HEK293 (cell line): Measurements from ENCODE around the gene ABHD16B.

Experiments used
- SP2 ChIP-seq: fragments of 450-650 bp; formaldehyde crosslinking; IDR thresholded peaks from 2 replicates; pipeline ENCODE4 v1.5.1; 2016; ENCODE audit warnings: missing biosample characterization, missing genetic modification characterization
- TCF7L2 ChIP-seq: IDR thresholded peaks from 2 replicates; pipeline ENCODE4 v1.6.1; 2011; ENCODE audit warnings: low read depth, mild to moderate bottlenecking, inconsistent platforms, low read length, moderate library complexity, borderline replicate concordance
- YY1 ChIP-seq: fragments of 450-650 bp; formaldehyde crosslinking; IDR thresholded peaks from 2 replicates; pipeline ENCODE4 v1.5.1; 2018; ENCODE audit warnings: missing biosample characterization, missing genetic modification characterization
- ZBTB17 ChIP-seq: fragments of 450-650 bp; formaldehyde crosslinking; IDR thresholded peaks from 2 replicates; pipeline ENCODE4 v1.5.1; 2016; ENCODE audit warnings: missing biosample characterization, missing genetic modification characterization
- ZNF433 ChIP-seq: fragments of 450-650 bp; formaldehyde crosslinking; IDR thresholded peaks from 2 replicates; pipeline ENCODE4 v1.5.1; 2016; ENCODE audit warnings: missing biosample characterization, missing genetic modification characterization, low read depth
- ZNF521 ChIP-seq: fragments of 450-650 bp; formaldehyde crosslinking; IDR thresholded peaks from 2 replicates; pipeline ENCODE4 v1.5.1; 2017; ENCODE audit warnings: missing biosample characterization, mild to moderate bottlenecking, missing genetic modification characterization
- TF ChIP-seq, protein P1 (sequence below): fragments of 450-650 bp; formaldehyde crosslinking; IDR thresholded peaks from 2 replicates; pipeline ENCODE4 v1.5.1; 2016; ENCODE audit warnings: missing biosample characterization, missing genetic modification characterization
- TF ChIP-seq, protein P2 (sequence below): fragments of 450-650 bp; formaldehyde crosslinking; IDR thresholded peaks from 2 replicates; pipeline ENCODE4 v1.5.1; 2016; ENCODE audit warnings: missing biosample characterization, missing genetic modification characterization

DNA sequence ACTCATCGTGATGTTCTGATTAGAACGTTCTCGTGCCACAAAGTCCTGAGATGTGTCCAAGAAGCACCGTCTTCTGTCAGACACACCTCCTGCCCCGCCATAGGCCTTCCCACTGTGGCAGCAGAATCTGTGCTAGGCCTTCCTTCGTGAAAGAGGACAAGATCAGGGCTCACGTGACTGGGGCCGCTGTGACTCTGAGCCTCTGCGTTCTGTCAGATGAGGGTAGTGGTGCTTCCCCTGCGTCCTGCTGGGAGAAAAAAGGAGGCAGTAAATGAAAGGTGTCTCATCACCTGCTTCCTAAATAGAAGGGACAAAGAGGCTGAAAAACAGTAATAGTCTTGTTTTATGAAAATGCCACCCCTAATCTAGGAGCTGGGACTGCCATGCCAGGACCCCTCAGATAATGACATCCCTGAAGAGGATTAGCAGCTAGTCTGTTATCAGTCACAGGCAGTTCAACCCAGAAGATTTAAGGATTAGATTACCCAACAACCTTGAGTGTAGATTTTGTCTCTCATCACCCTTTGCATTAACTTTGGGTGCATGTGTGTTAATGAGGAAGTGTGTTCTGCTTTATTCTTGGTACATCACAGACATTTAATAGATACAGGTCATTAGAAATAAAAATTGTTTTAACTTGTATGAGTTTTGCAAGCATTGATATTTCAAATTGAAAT is 37.7 kb downstream of the ABHD16B start:
- TF ChIP-seq, protein P1, sequence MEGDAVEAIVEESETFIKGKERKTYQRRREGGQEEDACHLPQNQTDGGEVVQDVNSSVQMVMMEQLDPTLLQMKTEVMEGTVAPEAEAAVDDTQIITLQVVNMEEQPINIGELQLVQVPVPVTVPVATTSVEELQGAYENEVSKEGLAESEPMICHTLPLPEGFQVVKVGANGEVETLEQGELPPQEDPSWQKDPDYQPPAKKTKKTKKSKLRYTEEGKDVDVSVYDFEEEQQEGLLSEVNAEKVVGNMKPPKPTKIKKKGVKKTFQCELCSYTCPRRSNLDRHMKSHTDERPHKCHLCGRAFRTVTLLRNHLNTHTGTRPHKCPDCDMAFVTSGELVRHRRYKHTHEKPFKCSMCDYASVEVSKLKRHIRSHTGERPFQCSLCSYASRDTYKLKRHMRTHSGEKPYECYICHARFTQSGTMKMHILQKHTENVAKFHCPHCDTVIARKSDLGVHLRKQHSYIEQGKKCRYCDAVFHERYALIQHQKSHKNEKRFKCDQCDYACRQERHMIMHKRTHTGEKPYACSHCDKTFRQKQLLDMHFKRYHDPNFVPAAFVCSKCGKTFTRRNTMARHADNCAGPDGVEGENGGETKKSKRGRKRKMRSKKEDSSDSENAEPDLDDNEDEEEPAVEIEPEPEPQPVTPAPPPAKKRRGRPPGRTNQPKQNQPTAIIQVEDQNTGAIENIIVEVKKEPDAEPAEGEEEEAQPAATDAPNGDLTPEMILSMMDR (tag by site-specific recombination) = no peak
- no peak for TF ChIP-seq ZNF433
- peak; percentile 78 for TF ChIP-seq ZBTB17
- TF ChIP-seq YY1 = no peak
- TF ChIP-seq ZNF521 (tag by site-specific recombination) = no peak
- TF ChIP-seq, protein P2, sequence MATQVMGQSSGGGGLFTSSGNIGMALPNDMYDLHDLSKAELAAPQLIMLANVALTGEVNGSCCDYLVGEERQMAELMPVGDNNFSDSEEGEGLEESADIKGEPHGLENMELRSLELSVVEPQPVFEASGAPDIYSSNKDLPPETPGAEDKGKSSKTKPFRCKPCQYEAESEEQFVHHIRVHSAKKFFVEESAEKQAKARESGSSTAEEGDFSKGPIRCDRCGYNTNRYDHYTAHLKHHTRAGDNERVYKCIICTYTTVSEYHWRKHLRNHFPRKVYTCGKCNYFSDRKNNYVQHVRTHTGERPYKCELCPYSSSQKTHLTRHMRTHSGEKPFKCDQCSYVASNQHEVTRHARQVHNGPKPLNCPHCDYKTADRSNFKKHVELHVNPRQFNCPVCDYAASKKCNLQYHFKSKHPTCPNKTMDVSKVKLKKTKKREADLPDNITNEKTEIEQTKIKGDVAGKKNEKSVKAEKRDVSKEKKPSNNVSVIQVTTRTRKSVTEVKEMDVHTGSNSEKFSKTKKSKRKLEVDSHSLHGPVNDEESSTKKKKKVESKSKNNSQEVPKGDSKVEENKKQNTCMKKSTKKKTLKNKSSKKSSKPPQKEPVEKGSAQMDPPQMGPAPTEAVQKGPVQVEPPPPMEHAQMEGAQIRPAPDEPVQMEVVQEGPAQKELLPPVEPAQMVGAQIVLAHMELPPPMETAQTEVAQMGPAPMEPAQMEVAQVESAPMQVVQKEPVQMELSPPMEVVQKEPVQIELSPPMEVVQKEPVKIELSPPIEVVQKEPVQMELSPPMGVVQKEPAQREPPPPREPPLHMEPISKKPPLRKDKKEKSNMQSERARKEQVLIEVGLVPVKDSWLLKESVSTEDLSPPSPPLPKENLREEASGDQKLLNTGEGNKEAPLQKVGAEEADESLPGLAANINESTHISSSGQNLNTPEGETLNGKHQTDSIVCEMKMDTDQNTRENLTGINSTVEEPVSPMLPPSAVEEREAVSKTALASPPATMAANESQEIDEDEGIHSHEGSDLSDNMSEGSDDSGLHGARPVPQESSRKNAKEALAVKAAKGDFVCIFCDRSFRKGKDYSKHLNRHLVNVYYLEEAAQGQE (tag by site-specific recombination) = no peak
- no peak for TF ChIP-seq SP2
- no peak for TF ChIP-seq TCF7L2
